T-cell (primary cell): ENCODE data around the gene TPRG1L. TPM values are rescaled to one million over a fixed set of nuclear protein-coding genes. Genes with fewer than 3 reads are reported as not detected.
A peak's percentile ranks its signal among the peaks of the same experiment; 100 is the strongest.

ENCODE experiments used
- ATAC-seq, 4 experiments: fragments of 200-7000 bp in 3 of 4; fragments of 150-1000 bp in 1 of 4; cut with Tn5 transposase; replicated peaks in 1 of 4; 1 replicate in 3 of 4; 2 replicates in 1 of 4; pipeline ENCODE4 v1.10.0; 2021; ENCODE audit warnings: moderate library complexity in 3 of 4, mild to moderate bottlenecking in 2 of 4, moderate number of reproducible peaks in 1 of 4
- CTCF ChIA-PET, 2 donors: fragments of 300-600 bp; sonication (Branson Sonifier 250); formaldehyde crosslinking; loops; one replicate each; lab custom pipeline; 2022; ENCODE audit warnings: antibody characterized with exemption in 2 of 2; lab: Charles Lee
- POLR2A ChIA-PET, 2 donors: fragments of 300-600 bp; sonication (Branson Sonifier 250); formaldehyde crosslinking; loops; one replicate each; lab custom pipeline; 2022; ENCODE audit warnings: antibody characterized with exemption in 2 of 2; lab: Charles Lee
- DNase-seq, 35 experiments: peaks; one replicate each; pipeline versions ENCODE4 v3.0.0 to v3.0.0-alpha.2; 2013 to 2023
- H3K27ac ChIP-seq: one replicate; pipeline ENCODE4 v1.5.1; 2013; ENCODE audit warnings: low read length
- H3K27me3 ChIP-seq, 2 experiments: replicated peaks in 1 of 2; 1 replicate in 1 of 2; 2 replicates in 1 of 2; pipeline versions ENCODE4 v1.6.1 to v1.7.0; 2013; ENCODE audit warnings: low read length in 1 of 2, mixed read lengths in 1 of 2; ENCODE audit not compliant: control insufficient read depth in 2 of 2, insufficient read depth in 2 of 2; ENCODE audit errors: extremely low read depth in 1 of 2
- H3K36me3 ChIP-seq, 2 donors: 1 replicate in 1 of 2; 2 replicates in 1 of 2; pipeline versions ENCODE4 v1.6.1 to v1.7.0; 2013; ENCODE audit warnings: low read length in 1 of 2; ENCODE audit not compliant: control insufficient read depth in 2 of 2, insufficient read depth in 1 of 2; ENCODE audit errors: extremely low read depth in 1 of 2
- H3K4me1 ChIP-seq, 2 experiments: 1 replicate in 1 of 2; 2 replicates in 1 of 2; pipeline versions ENCODE4 v1.6.1 to v1.7.0; 2013; ENCODE audit warnings: low read length in 2 of 2, mixed read lengths in 1 of 2; ENCODE audit not compliant: insufficient read depth in 2 of 2, control insufficient read depth in 1 of 2; ENCODE audit errors: extremely low read depth in 1 of 2
- H3K4me3 ChIP-seq, 2 donors: 1 replicate in 1 of 2; 2 replicates in 1 of 2; pipeline versions ENCODE4 v1.5.1 to v1.7.0; 2013; ENCODE audit warnings: mild to moderate bottlenecking in 2 of 2, low read length in 1 of 2, moderate library complexity in 1 of 2; ENCODE audit not compliant: control insufficient read depth in 1 of 2; ENCODE audit errors: extremely low read depth in 1 of 2
- H3K9me3 ChIP-seq: 2 replicates; pipeline ENCODE4 v1.7.0; 2013
- H3K27ac Mint-ChIP-seq, 2 donors: one replicate each; pipeline ENCODE4 v1.8.0; 2020 to 2021; ENCODE audit warnings: mild to moderate bottlenecking in 2 of 2, mixed read lengths in 2 of 2
- H3K27me3 Mint-ChIP-seq, 2 donors: one replicate each; pipeline ENCODE4 v1.8.0; 2021 to 2022; ENCODE audit warnings: mixed read lengths in 2 of 2
- H3K36me3 Mint-ChIP-seq: one replicate; pipeline ENCODE4 v1.8.0; 2021; ENCODE audit warnings: mixed read lengths
- H3K4me1 Mint-ChIP-seq, 3 donors: one replicate each; pipeline ENCODE4 v1.8.0; 2020 to 2022; ENCODE audit warnings: mixed read lengths in 3 of 3, mild to moderate bottlenecking in 1 of 3
- H3K4me3 Mint-ChIP-seq, 3 donors: one replicate each; pipeline ENCODE4 v1.8.0; 2020 to 2022; ENCODE audit warnings: mild to moderate bottlenecking in 3 of 3, mixed read lengths in 3 of 3, moderate library complexity in 3 of 3
- H3K9me3 Mint-ChIP-seq, 3 donors: one replicate each; pipeline ENCODE4 v1.8.0; 2020 to 2022; ENCODE audit warnings: mixed read lengths in 3 of 3
- WGBS: methylation state at CpG from one replicate; pipeline ENCODE4 v1.1.5; 2013; ENCODE audit warnings: missing lambda C conversion rate; ENCODE audit not compliant: insufficient coverage; 5-methylcytosine and 5-hydroxymethylcytosine counted together
- total RNA-seq, 35 experiments: library from RNA in 6 of 35; stranded (reverse) in 6 of 35; fragments of 120-200 nt in 1 of 35; gene quantifications; one replicate each; pipeline versions ENCODE4 v1.2.1 to v1.2.4 and lab custom pipeline; 2013 to 2026

TPRG1L gene
- total RNA-seq, 5 donors from 2014 or later (not counting 1 experiment from before 2014, with no cell fraction given): 36.7 to 48.5 (median 45.4) TPM

DNA sequence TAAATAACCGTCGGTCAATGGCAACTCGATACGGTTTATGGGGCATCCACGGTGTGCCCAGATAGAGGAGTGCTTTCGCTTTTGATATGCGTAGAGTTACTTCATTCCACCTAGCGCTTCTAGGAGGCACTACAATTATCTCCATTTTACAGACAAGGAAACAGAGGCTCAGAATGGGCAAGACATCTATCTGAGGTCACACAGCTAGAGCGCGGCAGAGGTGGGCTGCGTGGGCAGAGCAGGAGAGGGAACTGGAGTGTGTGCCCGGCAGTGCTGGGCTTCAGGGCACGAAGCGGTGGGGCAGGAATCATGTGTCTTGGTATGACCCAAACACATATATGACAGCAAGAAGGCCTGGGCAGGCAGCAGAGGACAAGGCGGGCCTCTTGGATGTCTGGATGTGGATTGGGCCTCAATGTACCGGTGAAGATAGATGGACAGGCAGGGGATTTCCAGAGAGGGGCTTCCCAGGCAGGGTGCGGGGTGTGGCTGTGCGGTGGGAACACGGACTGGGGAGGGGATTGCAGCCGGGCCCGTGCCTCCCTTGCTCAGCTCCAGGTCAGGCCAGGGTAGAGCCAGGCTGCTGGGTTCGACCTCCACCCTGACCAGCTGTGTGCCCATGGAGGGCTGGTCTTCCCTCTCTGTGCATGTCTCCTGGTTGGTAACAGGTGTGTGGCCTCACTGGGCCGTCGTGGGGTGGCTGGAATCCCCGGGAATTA is 48.7 kb downstream of the TPRG1L start:
- H3K4me1 Mint-ChIP-seq: peaks cover 4 to 20% (median 6%) of the 10 kb centered on the region in 3 donors
- ATAC-seq (no peak), DNase-seq (peak in 1 of 35 experiments; percentile 17)
- no peaks in the 10 kb centered on the region for H3K9me3 Mint-ChIP-seq
- H3K36me3 Mint-ChIP-seq: no peaks in the 10 kb centered on the region
- no peaks in the 10 kb centered on the region for H3K36me3 ChIP-seq
- no peak overlapping the region for H3K4me3 ChIP-seq
- 56% methylated on average over 15 of the region's 25 CpGs for WGBS
- peak overlapping the region in 1 of 2 donors; percentile 6 for H3K27ac Mint-ChIP-seq
- peaks cover 0 to 22% of the 10 kb centered on the region in 2 experiments for H3K4me1 ChIP-seq
- no peaks in the 10 kb centered on the region for H3K9me3 ChIP-seq
- H3K27me3 ChIP-seq: peaks cover 0 to 53% of the 10 kb centered on the region in 2 experiments
- CTCF ChIA-PET: no interaction called here
- H3K4me3 Mint-ChIP-seq: no peak overlapping the region
- POLR2A ChIA-PET: no interaction called here
- no peak overlapping the region for H3K27ac ChIP-seq
- peaks cover 4 to 9% of the 10 kb centered on the region in 2 donors for H3K27me3 Mint-ChIP-seq

DNA sequence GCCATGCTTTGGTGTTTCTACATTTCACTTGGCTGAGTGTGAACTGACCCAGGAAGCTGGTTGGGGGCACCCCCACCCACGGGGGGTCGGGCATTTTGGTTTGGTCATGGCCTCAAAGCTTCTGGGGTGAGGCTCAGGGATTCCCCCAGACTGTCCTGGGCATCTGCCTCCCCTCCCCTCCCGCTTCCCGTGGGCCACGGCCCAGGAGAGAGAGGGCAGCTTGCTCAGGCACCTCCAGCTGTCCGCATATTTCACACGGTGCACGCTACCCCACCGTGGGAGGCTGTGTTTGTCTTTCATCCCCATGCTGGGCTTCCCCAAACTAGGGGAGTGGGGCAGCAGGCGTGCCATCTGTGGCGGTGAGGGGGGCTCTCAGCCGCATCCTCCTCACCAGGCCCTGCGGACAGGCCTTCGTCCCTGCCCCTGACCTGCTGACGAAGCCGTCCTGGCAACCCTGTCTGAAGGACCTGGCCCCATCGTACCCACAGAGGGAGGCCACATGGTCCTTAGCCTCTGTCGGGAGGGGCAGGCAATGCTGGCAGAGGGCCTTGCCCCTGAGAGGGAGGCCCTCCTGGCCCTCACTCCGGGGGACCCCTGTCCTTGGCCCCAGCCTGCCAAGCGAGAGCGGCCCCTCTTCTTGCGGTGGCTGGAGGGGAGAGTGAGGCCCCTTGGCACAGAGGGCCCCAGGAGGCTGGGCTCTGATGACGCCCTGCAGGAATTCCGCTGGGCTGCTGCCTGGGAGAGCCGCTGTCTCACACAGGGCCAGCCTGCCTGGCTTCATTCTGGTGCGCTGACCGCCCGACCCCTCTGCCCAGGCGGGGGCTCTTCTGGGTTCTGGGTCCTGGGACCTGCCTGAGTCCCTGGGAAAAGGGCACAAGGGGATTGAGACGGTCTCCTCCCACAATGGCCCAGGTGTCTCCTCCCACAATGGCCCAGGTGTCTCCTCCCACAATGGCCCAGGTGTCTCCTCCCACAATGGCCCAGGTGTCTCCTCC is 49.6 kb downstream of the TPRG1L start:
- no peak overlapping the region for H3K27ac ChIP-seq
- H3K4me1 ChIP-seq: peaks cover 0 to 30% of the 10 kb centered on the region in 2 experiments
- peaks cover 0 to 50% of the 10 kb centered on the region in 2 experiments for H3K27me3 ChIP-seq
- H3K9me3 ChIP-seq: no peaks in the 10 kb centered on the region
- no peak for ATAC-seq
- Mint-ChIP-seq H3K27ac (no peak overlapping the region), H3K27me3 (peaks cover 4 to 9% of the 10 kb centered on the region in 2 donors), H3K4me3 (no peak overlapping the region), H3K9me3 (no peaks in the 10 kb centered on the region), H3K36me3 (no peaks in the 10 kb centered on the region), H3K4me1 (peaks cover 4 to 27% (median 10%) of the 10 kb centered on the region in 3 donors)
- WGBS: 77% methylated on average over 20 of the region's 30 CpGs
- POLR2A ChIA-PET: no interaction called here
- CTCF ChIA-PET: no interaction called here
- DNase-seq: no peak
- no peaks in the 10 kb centered on the region for H3K36me3 ChIP-seq
- no peak overlapping the region for H3K4me3 ChIP-seq

DNA sequence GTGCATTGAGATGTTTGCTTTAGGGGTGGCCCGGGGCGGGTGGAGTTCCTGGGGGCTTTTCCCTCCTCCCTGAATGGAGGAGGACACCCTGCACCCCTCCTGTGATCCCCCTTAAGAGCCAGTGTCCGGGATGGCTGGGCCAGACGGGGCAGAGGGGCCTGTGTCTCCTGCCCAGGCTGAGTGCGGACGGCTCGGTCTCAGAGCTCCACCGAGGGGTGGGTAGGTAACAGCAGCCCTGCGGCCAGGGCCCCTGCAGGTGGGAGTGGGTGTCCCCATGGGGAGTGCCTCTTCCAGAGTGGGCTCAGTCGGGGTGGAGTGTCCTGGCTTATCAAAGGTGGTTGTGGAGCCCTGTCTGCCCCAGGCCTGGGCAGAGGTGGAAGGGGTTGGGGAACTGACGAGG is 50.6 kb downstream of the TPRG1L start:
- WGBS: 95% methylated on average over 8 of the region's 11 CpGs
- Mint-ChIP-seq H3K36me3 (no peaks in the 10 kb centered on the region), H3K9me3 (no peaks in the 10 kb centered on the region), H3K4me3 (no peak overlapping the region), H3K4me1 (peaks cover 4 to 34% (median 18%) of the 10 kb centered on the region in 3 donors), H3K27ac (no peak overlapping the region), H3K27me3 (peaks cover 4 to 9% of the 10 kb centered on the region in 2 donors)
- peaks cover 0 to 30% of the 10 kb centered on the region in 2 experiments for H3K4me1 ChIP-seq
- no peak for DNase-seq
- ATAC-seq: no peak
- H3K27ac ChIP-seq: no peak overlapping the region
- H3K27me3 ChIP-seq: peaks cover 0 to 50% of the 10 kb centered on the region in 2 experiments
- no peaks in the 10 kb centered on the region for H3K36me3 ChIP-seq
- no peak overlapping the region for H3K4me3 ChIP-seq
- ChIA-PET CTCF (no interaction called here), POLR2A (no interaction called here)
- no peaks in the 10 kb centered on the region for H3K9me3 ChIP-seq

DNA sequence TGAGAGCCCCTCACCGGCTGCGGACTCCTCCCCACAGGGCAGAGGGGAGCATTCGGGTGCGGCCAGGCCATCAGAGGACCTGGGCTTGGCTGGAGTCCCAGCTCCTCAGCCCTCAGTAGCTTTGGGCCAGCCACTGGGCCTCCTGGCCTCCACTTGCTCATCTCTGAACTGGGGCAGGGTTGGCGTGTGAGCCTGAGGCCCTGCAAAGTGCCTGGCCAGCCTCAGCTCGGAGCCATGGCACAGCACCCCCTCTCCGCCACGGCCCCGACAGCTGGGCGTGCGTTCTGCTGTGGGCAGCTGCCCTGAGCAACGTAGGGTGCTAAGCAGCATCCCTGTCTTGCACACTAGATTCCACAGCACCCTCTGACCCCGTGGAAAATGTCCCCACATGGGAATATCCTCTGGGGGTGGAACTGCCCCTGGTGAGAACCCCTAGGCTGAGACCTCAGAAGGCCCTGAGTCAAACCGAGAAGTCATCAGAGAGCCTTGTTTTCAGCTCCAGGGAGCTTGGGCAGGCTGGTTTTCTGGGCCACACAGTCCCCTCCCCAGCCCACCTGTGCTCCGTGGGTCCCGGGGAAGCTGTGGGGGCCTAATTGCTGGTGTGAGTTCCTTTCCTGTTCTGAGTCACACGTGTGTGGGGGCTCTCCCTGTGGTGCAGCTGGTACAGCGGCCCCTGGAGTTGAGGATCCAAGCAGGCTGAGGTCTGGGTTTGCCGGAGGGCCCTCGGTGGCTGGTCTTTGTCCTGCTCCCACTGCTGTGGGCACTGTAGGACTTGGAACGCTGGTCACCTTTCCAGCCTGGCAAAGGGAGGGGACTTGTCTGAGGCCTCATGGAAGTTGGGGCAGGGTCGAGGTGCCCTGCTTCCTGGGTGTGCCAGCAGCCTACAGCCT is 52.0 kb downstream of the TPRG1L start:
- H3K9me3 Mint-ChIP-seq: no peaks in the 10 kb centered on the region
- Histone ChIP-seq H3K9me3 (no peaks in the 10 kb centered on the region), H3K4me3 (no peak overlapping the region), H3K27me3 (peaks cover 0 to 57% of the 10 kb centered on the region in 2 experiments), H3K27ac (no peak overlapping the region), H3K36me3 (no peaks in the 10 kb centered on the region), H3K4me1 (peaks cover 0 to 30% of the 10 kb centered on the region in 2 experiments)
- H3K4me3 Mint-ChIP-seq: no peak overlapping the region
- ATAC-seq: peak in 1 of 4 experiments; percentile 23
- H3K27ac Mint-ChIP-seq: no peak overlapping the region
- CTCF ChIA-PET: no interaction called here
- POLR2A ChIA-PET: no interaction called here
- 49% methylated on average over 13 of the region's 22 CpGs for WGBS
- peaks cover 4 to 34% (median 18%) of the 10 kb centered on the region in 3 donors for H3K4me1 Mint-ChIP-seq
- peaks cover 4 to 9% of the 10 kb centered on the region in 2 donors for H3K27me3 Mint-ChIP-seq
- DNase-seq: no peak
- no peaks in the 10 kb centered on the region for H3K36me3 Mint-ChIP-seq

DNA sequence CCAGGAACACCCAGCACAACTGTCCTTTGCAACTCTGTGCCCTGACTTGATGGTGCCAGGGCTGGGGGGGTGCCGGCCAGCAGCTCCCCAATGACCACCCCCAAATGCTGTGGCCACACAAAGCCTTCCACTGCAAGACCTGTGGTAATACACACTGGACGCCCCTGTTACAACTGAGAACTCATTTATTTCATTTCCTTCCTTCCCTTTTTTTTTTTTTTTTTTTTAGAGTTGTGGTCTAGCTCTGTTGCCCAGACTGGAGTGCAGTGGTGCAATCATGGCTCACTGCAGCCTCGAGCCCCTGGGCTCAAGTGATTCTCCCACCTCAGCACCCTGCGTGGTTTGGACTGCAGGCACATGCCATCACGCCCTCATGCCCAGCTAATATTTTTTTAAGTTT is 52.7 kb downstream of the TPRG1L start:
- peaks cover 4 to 34% (median 18%) of the 10 kb centered on the region in 3 donors for H3K4me1 Mint-ChIP-seq
- no peak overlapping the region for H3K27ac Mint-ChIP-seq
- no peaks in the 10 kb centered on the region for H3K9me3 Mint-ChIP-seq
- no peaks in the 10 kb centered on the region for H3K36me3 Mint-ChIP-seq
- Histone ChIP-seq H3K9me3 (no peaks in the 10 kb centered on the region), H3K27me3 (peaks cover 0 to 52% of the 10 kb centered on the region in 2 experiments), H3K4me3 (no peak overlapping the region), H3K27ac (no peak overlapping the region), H3K4me1 (peaks cover 0 to 30% of the 10 kb centered on the region in 2 experiments), H3K36me3 (no peaks in the 10 kb centered on the region)
- peaks cover 4 to 9% of the 10 kb centered on the region in 2 donors for H3K27me3 Mint-ChIP-seq
- no peak overlapping the region for H3K4me3 Mint-ChIP-seq
- POLR2A ChIA-PET: interaction anchor here in 1 of 2 donors (0.7 kb wide), 1 partner anchor 14 kb away, joined by 11 read pairs; no protein-coding TSS in a partner anchor
- 8% methylated on average over 2 of the region's 5 CpGs for WGBS
- DNase-seq (no peak), ATAC-seq (no peak)
- CTCF ChIA-PET: no interaction called here
